ENCODE data around the gene TNFSF11. TPM values are rescaled to one million over a fixed set of nuclear protein-coding genes. Genes with fewer than 3 reads are reported as not detected.

TNFSF11 gene
- total RNA-seq, 6 experiments from 2014 or later: 0.15 to 1.5 (median 0.45) TPM

GRCh38 chr13:42628666-42629065 is 54.7 kb downstream of the TNFSF11 start:
- ATAC-seq (no peak), DNase-seq (no peak)
- intact Hi-C loops (cut with DNase I): no loop called here
- Histone ChIP-seq H3K4me1 (no peaks in the 10 kb centered on the region), H3K27me3 (no peaks in the 10 kb centered on the region), H3K9me3 (no peaks in the 10 kb centered on the region), H3K27ac (no peak overlapping the region), H3K4me3 (no peak overlapping the region), H3K36me3 (no peaks in the 10 kb centered on the region)
- no peak for TF ChIP-seq POLR2A (IDR thresholded peaks at IDR 0.05)
- TF ChIP-seq, protein P1, sequence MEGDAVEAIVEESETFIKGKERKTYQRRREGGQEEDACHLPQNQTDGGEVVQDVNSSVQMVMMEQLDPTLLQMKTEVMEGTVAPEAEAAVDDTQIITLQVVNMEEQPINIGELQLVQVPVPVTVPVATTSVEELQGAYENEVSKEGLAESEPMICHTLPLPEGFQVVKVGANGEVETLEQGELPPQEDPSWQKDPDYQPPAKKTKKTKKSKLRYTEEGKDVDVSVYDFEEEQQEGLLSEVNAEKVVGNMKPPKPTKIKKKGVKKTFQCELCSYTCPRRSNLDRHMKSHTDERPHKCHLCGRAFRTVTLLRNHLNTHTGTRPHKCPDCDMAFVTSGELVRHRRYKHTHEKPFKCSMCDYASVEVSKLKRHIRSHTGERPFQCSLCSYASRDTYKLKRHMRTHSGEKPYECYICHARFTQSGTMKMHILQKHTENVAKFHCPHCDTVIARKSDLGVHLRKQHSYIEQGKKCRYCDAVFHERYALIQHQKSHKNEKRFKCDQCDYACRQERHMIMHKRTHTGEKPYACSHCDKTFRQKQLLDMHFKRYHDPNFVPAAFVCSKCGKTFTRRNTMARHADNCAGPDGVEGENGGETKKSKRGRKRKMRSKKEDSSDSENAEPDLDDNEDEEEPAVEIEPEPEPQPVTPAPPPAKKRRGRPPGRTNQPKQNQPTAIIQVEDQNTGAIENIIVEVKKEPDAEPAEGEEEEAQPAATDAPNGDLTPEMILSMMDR (IDR thresholded peaks at IDR 0.05): no peak
- 76% methylated on average over 5 of the region's 5 CpGs for WGBS (ENCODE audit: insufficient coverage, low coverage, low lambda C conversion rate, missing lambda C conversion rate)

- intact Hi-C loops (cut with DNase I): no loop called here
- no peak overlapping the region for H3K4me3 ChIP-seq
- H3K27ac ChIP-seq: no peak overlapping the region
- H3K9me3 ChIP-seq: no peaks in the 10 kb centered on the region
- no peaks in the 10 kb centered on the region for H3K36me3 ChIP-seq
- ATAC-seq: no peak
- H3K4me1 ChIP-seq: no peaks in the 10 kb centered on the region
- H3K27me3 ChIP-seq: no peaks in the 10 kb centered on the region
- TF ChIP-seq, protein P1 (IDR thresholded peaks at IDR 0.05): no peak
- no peak for TF ChIP-seq POLR2A (IDR thresholded peaks at IDR 0.05)
- no peak for DNase-seq
- 81% methylated on average over 1 of the region's 1 CpG for WGBS (ENCODE audit: insufficient coverage, low coverage, low lambda C conversion rate, missing lambda C conversion rate)
Measured at GRCh38 chr13:42631181-42631580, 57.2 kb downstream of the TNFSF11 start.

DNA sequence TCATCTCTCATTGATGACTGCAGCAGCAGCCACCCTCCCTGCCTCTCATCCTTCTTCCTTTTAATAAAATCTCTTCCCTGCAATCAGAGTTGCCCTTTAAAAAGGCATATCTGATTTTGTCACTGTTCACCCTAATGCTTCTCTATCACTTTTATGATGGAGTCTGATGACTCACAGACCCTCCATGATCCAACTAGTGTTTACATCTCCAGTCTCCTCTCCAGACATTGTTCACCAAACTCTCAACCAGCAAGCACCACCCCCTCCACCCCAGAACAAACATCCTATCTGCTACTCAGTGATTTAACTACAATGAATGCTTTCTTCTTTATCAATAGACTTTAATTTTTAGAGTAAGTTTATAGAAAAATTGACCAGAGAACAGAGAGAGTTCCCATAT is 59.5 kb downstream of the TNFSF11 start:
- Histone ChIP-seq H3K27ac (no peak overlapping the region), H3K4me1 (no peaks in the 10 kb centered on the region), H3K36me3 (no peaks in the 10 kb centered on the region), H3K4me3 (no peak overlapping the region), H3K27me3 (no peaks in the 10 kb centered on the region), H3K9me3 (no peaks in the 10 kb centered on the region)
- DNase-seq (no peak), ATAC-seq (no peak)
- intact Hi-C loops (cut with DNase I): no loop called here
- no peak for TF ChIP-seq POLR2A (IDR thresholded peaks at IDR 0.05)
- TF ChIP-seq, protein P1 (IDR thresholded peaks at IDR 0.05): no peak

DNA sequence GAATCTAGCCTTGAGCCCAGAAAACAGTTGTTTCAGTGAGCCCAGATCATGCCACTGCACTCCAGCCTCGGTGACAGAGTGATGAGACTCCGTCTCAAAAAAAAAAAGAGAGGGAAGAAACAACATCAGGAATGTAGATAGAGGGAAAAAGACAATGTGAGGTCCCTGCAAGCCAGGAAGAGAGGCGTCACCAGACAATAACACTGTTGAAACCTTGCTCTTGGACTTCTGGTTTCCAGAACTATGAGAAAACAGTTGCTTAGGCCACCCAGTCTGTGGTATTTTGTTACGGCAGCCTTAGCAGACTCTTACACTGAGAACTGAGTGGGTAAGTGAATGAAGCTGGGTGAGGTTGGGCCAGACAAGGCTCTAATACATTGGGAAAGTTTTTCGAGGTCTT is 64.1 kb downstream of the TNFSF11 start:
- ATAC-seq (no peak), DNase-seq (no peak)
- Histone ChIP-seq H3K36me3 (no peaks in the 10 kb centered on the region), H3K9me3 (no peaks in the 10 kb centered on the region), H3K27me3 (no peaks in the 10 kb centered on the region), H3K4me1 (no peaks in the 10 kb centered on the region), H3K4me3 (no peak overlapping the region), H3K27ac (no peak overlapping the region)
- 56% methylated on average over 4 of the region's 5 CpGs for WGBS (ENCODE audit: insufficient coverage, low coverage, low lambda C conversion rate, missing lambda C conversion rate)
- TF ChIP-seq POLR2A (IDR thresholded peaks at IDR 0.05): no peak
- TF ChIP-seq, protein P1 (IDR thresholded peaks at IDR 0.05): no peak
- intact Hi-C loops (cut with DNase I): no loop called here

GRCh38 chr13:42638886-42639285 is 64.9 kb downstream of the TNFSF11 start:
- Histone ChIP-seq H3K9me3 (no peaks in the 10 kb centered on the region), H3K27me3 (no peaks in the 10 kb centered on the region), H3K36me3 (no peaks in the 10 kb centered on the region), H3K27ac (no peak overlapping the region), H3K4me3 (no peak overlapping the region), H3K4me1 (no peaks in the 10 kb centered on the region)
- intact Hi-C loops (cut with DNase I): no loop called here
- TF ChIP-seq POLR2A (IDR thresholded peaks at IDR 0.05): no peak
- TF ChIP-seq, protein P1 (IDR thresholded peaks at IDR 0.05): no peak
- ATAC-seq (no peak), DNase-seq (no peak)
- 32% methylated on average over 1 of the region's 1 CpG for WGBS (ENCODE audit: insufficient coverage, low coverage, low lambda C conversion rate, missing lambda C conversion rate)
